GM12874 (cell line): ENCODE measurements around the gene FGA.

Experiments
- TF ChIP-seq, protein P1 (sequence below): IDR thresholded peaks from 2 replicates; pipeline ENCODE4 v1.5.1; 2011; ENCODE audit warnings: low read depth, mild to moderate bottlenecking, control low read depth, low read length, moderate library complexity; ENCODE audit not compliant: insufficient read depth

Gene FGA

DNA sequence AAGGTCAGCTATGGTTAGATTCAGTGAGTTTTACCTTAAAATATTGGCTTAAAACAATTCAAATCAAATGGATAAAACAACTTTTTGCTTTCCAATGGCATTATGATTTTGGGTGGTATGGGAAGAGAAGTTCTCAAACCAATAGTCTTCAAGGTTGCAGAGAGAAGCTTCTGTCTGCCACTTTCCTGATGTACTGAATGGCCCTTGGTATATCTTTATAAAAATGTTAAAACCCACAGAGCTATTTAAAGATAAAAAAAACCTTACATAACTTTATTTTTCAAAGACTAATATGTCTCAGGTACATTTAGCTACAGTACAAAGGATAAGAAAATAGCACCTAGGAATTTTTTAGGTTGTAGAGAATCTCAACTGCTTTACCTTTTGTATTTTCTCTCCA, 6.9 kb downstream of the FGA start:
- TF ChIP-seq, protein P1, sequence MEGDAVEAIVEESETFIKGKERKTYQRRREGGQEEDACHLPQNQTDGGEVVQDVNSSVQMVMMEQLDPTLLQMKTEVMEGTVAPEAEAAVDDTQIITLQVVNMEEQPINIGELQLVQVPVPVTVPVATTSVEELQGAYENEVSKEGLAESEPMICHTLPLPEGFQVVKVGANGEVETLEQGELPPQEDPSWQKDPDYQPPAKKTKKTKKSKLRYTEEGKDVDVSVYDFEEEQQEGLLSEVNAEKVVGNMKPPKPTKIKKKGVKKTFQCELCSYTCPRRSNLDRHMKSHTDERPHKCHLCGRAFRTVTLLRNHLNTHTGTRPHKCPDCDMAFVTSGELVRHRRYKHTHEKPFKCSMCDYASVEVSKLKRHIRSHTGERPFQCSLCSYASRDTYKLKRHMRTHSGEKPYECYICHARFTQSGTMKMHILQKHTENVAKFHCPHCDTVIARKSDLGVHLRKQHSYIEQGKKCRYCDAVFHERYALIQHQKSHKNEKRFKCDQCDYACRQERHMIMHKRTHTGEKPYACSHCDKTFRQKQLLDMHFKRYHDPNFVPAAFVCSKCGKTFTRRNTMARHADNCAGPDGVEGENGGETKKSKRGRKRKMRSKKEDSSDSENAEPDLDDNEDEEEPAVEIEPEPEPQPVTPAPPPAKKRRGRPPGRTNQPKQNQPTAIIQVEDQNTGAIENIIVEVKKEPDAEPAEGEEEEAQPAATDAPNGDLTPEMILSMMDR, result no peak

DNA sequence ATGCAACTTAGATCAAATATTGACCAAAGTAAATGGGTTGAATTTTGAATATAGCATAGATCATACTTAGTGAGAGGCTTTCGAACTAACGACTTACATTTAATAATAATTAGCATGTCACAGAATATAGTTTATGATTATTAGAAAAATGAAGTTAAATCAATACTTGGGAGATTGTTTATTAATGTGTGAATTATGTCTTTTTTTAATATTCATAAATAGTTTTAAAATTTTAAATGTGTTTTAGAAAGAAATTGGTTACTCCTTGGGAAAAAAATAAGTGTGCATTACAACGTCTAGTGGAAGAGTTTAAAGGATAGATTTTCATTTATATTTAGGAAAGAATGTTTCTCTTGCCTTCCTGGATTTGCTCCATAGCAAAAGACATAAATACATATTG, 7.3 kb downstream of the FGA start:
- TF ChIP-seq, protein P1, result no peak

DNA sequence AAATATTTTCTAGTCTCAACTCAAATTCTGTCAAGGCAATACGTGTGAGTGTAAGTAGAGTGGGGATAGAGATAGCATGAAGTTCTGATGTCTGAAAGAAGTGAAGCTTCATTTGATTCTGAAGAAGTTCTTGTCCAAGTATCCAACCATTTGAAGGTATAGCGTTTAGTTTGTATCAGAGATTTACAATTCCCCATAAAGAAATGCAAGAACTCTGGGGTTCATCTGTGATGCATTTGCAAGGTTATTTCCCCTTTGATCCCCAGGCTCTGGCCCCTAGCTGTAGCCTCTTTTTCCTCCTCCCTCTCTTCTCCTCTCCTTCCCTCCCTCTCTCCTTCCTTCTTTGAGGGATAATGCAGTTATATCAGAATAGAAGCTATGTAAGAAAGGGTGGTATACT, 7.8 kb downstream of the FGA start:
- TF ChIP-seq, protein P1, result no peak

DNA sequence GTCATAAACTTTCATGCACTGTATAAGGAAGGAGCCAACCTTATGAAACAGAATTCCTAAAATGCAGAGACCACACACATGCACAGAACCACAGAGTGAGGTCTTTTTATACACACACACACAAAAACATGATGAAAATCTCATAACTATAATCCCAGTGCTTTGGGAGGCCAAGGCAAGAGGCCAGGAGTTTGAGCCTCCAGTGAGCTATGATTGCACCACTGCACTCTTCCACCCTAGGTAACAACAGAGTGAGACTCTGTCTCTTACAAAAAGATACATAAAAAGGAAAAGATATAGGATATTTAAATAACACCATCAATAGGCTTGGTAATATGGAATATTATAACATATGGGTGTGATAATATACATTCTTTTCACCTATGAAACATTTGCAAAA, 10.6 kb downstream of the FGA start:
- TF ChIP-seq, protein P1, result no peak

DNA sequence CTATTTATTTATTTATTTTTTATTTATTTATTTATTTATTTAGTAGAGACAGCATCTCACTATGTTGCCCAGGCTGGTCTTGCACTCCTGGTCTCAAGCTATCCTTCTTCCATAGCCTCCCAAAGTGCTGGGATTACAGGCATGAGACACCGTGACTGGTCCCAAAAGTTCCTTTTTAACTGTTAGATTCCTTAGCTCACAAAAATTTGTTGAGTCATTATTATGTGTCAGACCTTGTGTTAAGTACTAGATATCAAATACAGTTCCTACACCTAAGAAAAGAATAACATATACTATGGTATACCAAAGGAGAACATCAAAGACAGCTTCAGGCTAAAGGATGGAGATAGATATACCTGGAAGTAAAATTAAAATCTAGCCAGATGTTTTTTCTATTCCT, 11.6 kb downstream of the FGA start:
- TF ChIP-seq, protein P1, result no peak

DNA sequence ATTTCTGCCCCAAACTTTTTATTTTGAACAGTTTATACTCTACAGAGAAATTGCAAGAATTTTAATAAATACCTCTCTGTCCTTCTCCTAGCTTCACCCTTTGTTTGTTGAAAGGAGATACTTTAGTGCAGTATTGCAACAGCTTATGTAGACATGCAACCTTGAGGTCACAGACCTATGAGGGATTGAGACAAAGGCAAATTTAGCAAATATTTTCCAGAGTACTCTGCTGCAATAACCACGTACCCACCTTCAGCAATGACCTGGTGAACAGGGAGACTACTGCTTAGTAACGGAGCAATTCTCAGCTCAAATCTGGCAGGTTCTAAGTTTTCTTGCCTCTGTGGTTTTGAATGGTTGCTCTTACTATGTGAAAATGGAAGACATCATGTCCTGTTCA, 13.2 kb downstream of the FGA start:
- TF ChIP-seq, protein P1, result no peak

DNA sequence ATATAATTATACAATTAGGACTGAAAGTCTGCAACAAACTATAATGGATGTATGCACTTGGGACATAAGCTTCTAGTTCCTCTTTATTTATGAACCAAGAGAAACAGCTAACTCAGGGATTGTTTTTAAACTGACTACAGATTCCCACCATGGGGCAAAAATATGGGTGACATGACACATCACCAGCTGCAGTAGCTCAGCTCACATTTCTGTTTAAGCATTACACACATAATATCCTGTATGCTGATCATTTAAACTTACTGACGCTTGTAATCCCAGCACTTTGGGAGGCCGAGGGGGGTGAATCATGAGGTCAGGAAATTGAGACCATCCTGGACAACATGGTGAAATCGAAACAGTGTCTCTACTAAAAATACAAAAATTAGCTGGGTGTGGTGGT, 16.2 kb downstream of the FGA start:
- TF ChIP-seq, protein P1, result no peak
